Psoas muscle (tissue), 8 donors: ENCODE results near the gene LINC00237. TPM values are rescaled to one million over a fixed set of nuclear protein-coding genes. Genes with fewer than 3 reads are reported as not detected.

Experiments used
- ATAC-seq, 4 donors: fragments of 200-7000 bp; cut with Tn5 transposase; one replicate each; pipeline ENCODE4 v1.9.1; 2020; ENCODE audit warnings: moderate library complexity in 3 of 4, mild to moderate bottlenecking in 2 of 4
- DNase-seq, 2 donors: peaks; one replicate each; pipeline ENCODE4 v3.0.0-alpha.2; 2020
- H3K27ac ChIP-seq: fragments of 200-600 bp; one replicate; pipeline ENCODE4 v1.8.0; 2022
- H3K27me3 ChIP-seq, 3 donors: fragments of 200-600 bp in 1 of 3; one replicate each; pipeline versions ENCODE4 v1.6.1 to v1.8.0; 2013 to 2022; ENCODE audit warnings: low read length in 2 of 3, mild to moderate bottlenecking in 2 of 3, moderate library complexity in 1 of 3; ENCODE audit not compliant: insufficient read depth in 3 of 3
- H3K36me3 ChIP-seq, 2 donors: fragments of 200-600 bp in 1 of 2; one replicate each; pipeline versions ENCODE4 v1.6.1 to v1.8.0; 2013 to 2022; ENCODE audit warnings: low read depth in 1 of 2, mild to moderate bottlenecking in 1 of 2, moderate library complexity in 1 of 2; ENCODE audit not compliant: insufficient read depth in 1 of 2
- H3K4me1 ChIP-seq: fragments of 200-600 bp; one replicate; pipeline ENCODE4 v1.8.0; 2022
- H3K4me3 ChIP-seq: fragments of 200-600 bp; one replicate; pipeline ENCODE4 v1.8.0; 2022; ENCODE audit warnings: mild to moderate bottlenecking
- H3K9me3 ChIP-seq: fragments of 200-600 bp; one replicate; pipeline ENCODE4 v1.8.0; 2022
- WGBS, 3 donors: extraction: QIAGEN DNeasy Blood & Tissue Kit; methylation state at CpG; one replicate each; pipeline versions ENCODE4 v1.1.6 to v1.1.7; 2013; 5-methylcytosine and 5-hydroxymethylcytosine counted together
- intact Hi-C, 2 donors: fragments of 100-400 bp; cut with DNase I; formaldehyde crosslinking; loops; one replicate each; pipeline versions ENCODE4 v1.11.0 to v1.14.2; 2022
- polyA plus RNA-seq, 3 donors: library from polyadenylated mRNA; stranded (reverse); fragments of 200-250 nt; gene quantifications; one replicate each; pipeline ENCODE4 v1.2.3, GENCODE V29; 2013
- total RNA-seq, 4 donors: library from RNA; stranded (reverse); fragmentation: NEBNext Ultra II Directional in 2 of 4; extraction: Animal tissue kit (Norgen Biotek cat#: 25700) in 2 of 4; gene quantifications; one replicate each; pipeline versions ENCODE4 v1.2.1 to v1.2.4, GENCODE V29; 2021 to 2023
- TF ChIP-seq, protein P1 (sequence below): fragments of 200-600 bp; IDR thresholded peaks from one replicate; pipeline ENCODE4 v1.8.0; 2022; ENCODE audit warnings: antibody characterized with exemption
- donor health status: healthy with polysubstance abuse.
- donor health status: DM: no; HTN: no; CAD: no; lungs with moderate emphysema.
- donor health status: Bipolar disorder and iron deficiency.
- donor health status: healthy.
- donor health status: DM: yes; HTN: yes; CAD: no.
- donor health status: DM: no; HTN: no; CAD: no.
- donor health status: DM: no; HTN: no; CAD: no.
- donor health status: DM: yes; HTN: yes; CAD: no.

The LINC00237 gene
- total and polyA plus RNA-seq, 7 donors: not detected

DNA sequence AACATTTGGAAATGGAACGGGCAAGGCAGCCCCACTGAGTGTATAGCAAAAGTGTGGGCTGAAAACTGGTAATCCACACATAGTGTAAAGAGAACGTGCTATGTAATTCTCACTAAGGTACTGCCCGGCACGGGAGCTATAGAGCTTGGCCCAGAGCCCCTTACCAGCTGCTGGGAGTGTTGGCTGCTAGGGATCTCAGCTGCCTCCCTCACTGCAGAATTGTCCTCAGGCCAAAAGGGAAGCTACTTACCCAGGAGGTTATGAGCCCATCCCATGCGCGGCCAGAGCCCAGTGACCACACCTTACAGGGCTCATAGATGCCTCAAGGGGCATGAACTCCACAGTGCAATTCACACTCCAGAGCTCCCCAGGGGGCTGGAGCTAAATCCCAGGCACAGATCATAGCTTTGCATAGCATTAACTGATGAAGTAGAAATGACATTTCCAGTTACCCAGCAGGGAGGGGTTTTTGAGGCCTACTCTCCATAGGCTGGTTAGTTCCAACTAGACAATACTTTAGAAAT lies 56.8 kb downstream of the LINC00237 start:
- H3K27me3 ChIP-seq: peaks cover 0 to 11% (median 2%) of the 10 kb centered on the region in 3 donors
- ATAC-seq: no peak
- WGBS, 3 donors: 41 to 43% (median 42%) methylated on average over 6 of the region's 6 CpGs
- no peak for DNase-seq
- intact Hi-C loops: no loop called here
- H3K4me1 ChIP-seq: no peaks in the 10 kb centered on the region
- no peaks in the 10 kb centered on the region for H3K36me3 ChIP-seq
- no peak overlapping the region for H3K27ac ChIP-seq
- H3K9me3 ChIP-seq: no peaks in the 10 kb centered on the region
- TF ChIP-seq, protein P1, sequence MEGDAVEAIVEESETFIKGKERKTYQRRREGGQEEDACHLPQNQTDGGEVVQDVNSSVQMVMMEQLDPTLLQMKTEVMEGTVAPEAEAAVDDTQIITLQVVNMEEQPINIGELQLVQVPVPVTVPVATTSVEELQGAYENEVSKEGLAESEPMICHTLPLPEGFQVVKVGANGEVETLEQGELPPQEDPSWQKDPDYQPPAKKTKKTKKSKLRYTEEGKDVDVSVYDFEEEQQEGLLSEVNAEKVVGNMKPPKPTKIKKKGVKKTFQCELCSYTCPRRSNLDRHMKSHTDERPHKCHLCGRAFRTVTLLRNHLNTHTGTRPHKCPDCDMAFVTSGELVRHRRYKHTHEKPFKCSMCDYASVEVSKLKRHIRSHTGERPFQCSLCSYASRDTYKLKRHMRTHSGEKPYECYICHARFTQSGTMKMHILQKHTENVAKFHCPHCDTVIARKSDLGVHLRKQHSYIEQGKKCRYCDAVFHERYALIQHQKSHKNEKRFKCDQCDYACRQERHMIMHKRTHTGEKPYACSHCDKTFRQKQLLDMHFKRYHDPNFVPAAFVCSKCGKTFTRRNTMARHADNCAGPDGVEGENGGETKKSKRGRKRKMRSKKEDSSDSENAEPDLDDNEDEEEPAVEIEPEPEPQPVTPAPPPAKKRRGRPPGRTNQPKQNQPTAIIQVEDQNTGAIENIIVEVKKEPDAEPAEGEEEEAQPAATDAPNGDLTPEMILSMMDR: no peak
- H3K4me3 ChIP-seq: no peak overlapping the region

DNA sequence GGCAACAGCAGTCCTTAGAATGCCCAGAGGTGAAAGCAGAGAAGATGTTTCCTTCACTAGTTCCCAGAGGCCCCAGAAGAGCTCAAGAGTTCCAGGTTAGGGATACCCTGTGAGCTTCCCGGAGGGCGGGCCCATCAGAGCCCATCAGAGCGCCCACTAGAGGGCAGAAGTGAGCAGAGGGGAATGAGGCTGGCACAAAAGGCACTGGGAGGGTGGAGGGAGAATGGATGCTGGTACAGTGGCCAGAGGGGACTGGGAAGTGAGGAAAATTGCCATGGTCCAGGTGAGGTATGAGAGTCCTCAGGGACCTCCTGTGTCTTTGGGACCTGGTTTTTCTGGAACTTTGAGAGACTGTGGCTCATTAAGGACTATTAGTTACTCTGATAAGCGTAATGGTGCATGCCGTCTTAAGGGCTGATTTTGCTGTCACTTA lies 57.3 kb downstream of the LINC00237 start:
- TF ChIP-seq, protein P1: peak; percentile 50
- no peaks in the 10 kb centered on the region for H3K36me3 ChIP-seq
- H3K4me1 ChIP-seq: no peaks in the 10 kb centered on the region
- intact Hi-C loops: no loop called here
- ATAC-seq: peak in 2 of 4 donors; percentile 61
- peak; percentile 17 to 55 for DNase-seq
- WGBS, 3 donors: 48 to 49% (median 48%) methylated on average over 5 of the region's 5 CpGs
- H3K4me3 ChIP-seq: no peak overlapping the region
- H3K9me3 ChIP-seq: no peaks in the 10 kb centered on the region
- no peak overlapping the region for H3K27ac ChIP-seq
- H3K27me3 ChIP-seq: peaks cover 0 to 11% (median 2%) of the 10 kb centered on the region in 3 donors

DNA sequence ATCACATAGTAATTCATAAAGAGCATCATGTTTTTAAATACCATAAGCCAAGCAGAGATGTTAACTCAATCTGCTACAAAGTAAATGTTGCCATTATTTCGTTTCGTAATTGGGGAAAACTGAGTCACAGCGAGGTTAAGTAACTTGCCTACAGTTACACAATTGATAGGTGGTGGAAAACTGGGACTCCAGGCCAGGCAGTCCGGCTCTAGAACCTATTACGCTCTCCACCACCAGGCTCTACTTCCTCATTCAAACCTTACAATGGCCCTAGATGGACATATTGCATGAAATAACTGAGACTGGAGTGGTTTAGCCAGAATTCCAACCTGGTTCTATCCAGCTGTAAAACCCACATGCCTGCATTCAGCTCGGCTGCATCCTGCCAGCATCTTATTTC lies 58.2 kb downstream of the LINC00237 start:
- Histone ChIP-seq H3K9me3 (no peaks in the 10 kb centered on the region), H3K4me3 (no peak overlapping the region), H3K27ac (no peak overlapping the region), H3K4me1 (no peaks in the 10 kb centered on the region), H3K36me3 (no peaks in the 10 kb centered on the region), H3K27me3 (peaks cover 0 to 11% (median 2%) of the 10 kb centered on the region in 3 donors)
- ATAC-seq: no peak
- no peak for DNase-seq
- WGBS, 3 donors: 82 to 87% (median 84%) methylated on average over 6 of the region's 6 CpGs
- TF ChIP-seq, protein P1: no peak
- intact Hi-C loops: no loop called here

DNA sequence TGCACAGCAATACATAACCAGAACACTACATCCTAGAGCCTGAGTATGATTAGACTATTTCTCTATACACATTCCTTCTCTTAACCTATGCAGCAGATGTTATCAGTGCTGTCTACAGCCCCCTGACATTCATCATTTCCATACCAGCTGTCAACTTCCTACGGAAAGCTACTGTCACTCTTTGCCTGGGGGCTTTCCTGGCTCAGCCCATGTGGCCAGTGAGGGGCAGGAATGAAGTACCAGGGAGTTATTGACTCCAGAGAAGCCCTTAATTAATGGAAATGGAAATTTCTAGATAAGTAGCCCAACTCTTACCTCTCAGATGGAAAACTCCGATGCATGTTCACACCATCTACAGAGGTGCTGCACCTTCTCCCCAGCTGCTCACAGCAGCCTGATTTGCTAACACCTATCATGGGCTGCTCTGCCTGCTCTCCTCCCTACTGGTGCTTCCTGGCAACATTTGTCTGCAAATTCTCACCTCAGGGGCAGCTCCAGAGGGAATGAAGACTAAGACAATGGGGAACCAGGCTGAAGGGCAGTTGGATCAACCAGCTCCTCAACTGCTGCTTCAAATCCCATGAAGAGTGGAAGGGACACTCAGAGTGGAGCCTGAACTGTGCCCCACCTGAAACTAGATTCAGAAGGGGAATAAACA lies 59.6 kb downstream of the LINC00237 start:
- 37 to 47% (median 39%) methylated on average over 2 of the region's 2 CpGs for WGBS, 3 donors
- H3K9me3 ChIP-seq: no peaks in the 10 kb centered on the region
- intact Hi-C loops: no loop called here
- DNase-seq (no peak), ATAC-seq (no peak)
- no peak overlapping the region for H3K27ac ChIP-seq
- H3K4me3 ChIP-seq: no peak overlapping the region
- TF ChIP-seq, protein P1: no peak
- no peaks in the 10 kb centered on the region for H3K4me1 ChIP-seq
- H3K36me3 ChIP-seq: no peaks in the 10 kb centered on the region
- H3K27me3 ChIP-seq: peaks cover 0 to 8% (median 2%) of the 10 kb centered on the region in 3 donors

Other genes with a start within 250 kb of the LINC00237 start
- gene KIZ, start 19.7 kb upstream of the LINC00237 start, total RNA-seq: 10 to 100 TPM; 18.6 to 26.2 (median 22.7) TPM
- gene KIZ, start 19.7 kb upstream of the LINC00237 start, polyA plus RNA-seq: 10 to 100 TPM in 2 of 3 donors, 1 to 10 TPM in 1; 4.6 to 17.1 (median 12.9) TPM
- 10 to 100 TPM; 25.1 to 48.3 (median 39.3) TPM for gene XRN2, start 197.0 kb upstream of the LINC00237 start, total RNA-seq
- 10 to 100 TPM; 27.5 to 45.0 (median 41.0) TPM for gene XRN2, start 197.0 kb upstream of the LINC00237 start, polyA plus RNA-seq